Erythroblast (primary cell): ENCODE results near the gene RNF220.

Experiments used
- GATA1 ChIP-seq: IDR thresholded peaks from 2 replicates; pipeline ENCODE4 v1.6.1; 2011; ENCODE audit warnings: low read depth, mild to moderate bottlenecking, control low read depth, low read length, moderate library complexity
- POLR2A ChIP-seq: IDR thresholded peaks from 2 replicates; pipeline ENCODE4 v1.6.1; 2011; ENCODE audit warnings: mild to moderate bottlenecking, low read length

- TF ChIP-seq POLR2A (no peak), GATA1 (no peak)
These were observed 71.8 kb downstream of the RNF220 start for GRCh38 chr1:44476891-44477290.
